Natural killer cell (primary cell): ENCODE data around the gene RAMP1. TPM values are rescaled to one million over a fixed set of nuclear protein-coding genes. Genes with fewer than 3 reads are reported as not detected.

Experiments used
- ATAC-seq, 3 donors: fragments of 150-1000 bp in 2 of 3; fragments of 200-7000 bp in 1 of 3; cut with Tn5 transposase; 1 replicate in 1 of 3; 2 replicates in 2 of 3; pipeline ENCODE4 v1.10.0; 2021; ENCODE audit warnings: mild to moderate bottlenecking in 2 of 3, moderate library complexity in 2 of 3
- DNase-seq, 2 donors: peaks; one replicate each; pipeline versions ENCODE4 v3.0.0 to v3.0.0-alpha.2; 2013 to 2021; ENCODE audit warnings: mixed read lengths in 1 of 2
- H3K27ac ChIP-seq: one replicate; pipeline ENCODE4 v1.5.1; 2013; ENCODE audit warnings: mild to moderate bottlenecking, low read length
- H3K27me3 ChIP-seq: one replicate; pipeline ENCODE4 v1.6.1; 2013; ENCODE audit warnings: low read length; ENCODE audit not compliant: control insufficient read depth, insufficient read depth
- H3K36me3 ChIP-seq: one replicate; pipeline ENCODE4 v1.6.1; 2013; ENCODE audit warnings: low read length; ENCODE audit not compliant: control insufficient read depth, insufficient read depth
- H3K4me1 ChIP-seq: one replicate; pipeline ENCODE4 v1.6.1; 2013; ENCODE audit warnings: low read length; ENCODE audit not compliant: control insufficient read depth, insufficient read depth
- H3K4me3 ChIP-seq: one replicate; pipeline ENCODE4 v1.5.1; 2013; ENCODE audit warnings: low read length
- H3K9me3 ChIP-seq: one replicate; pipeline ENCODE4 v1.6.1; 2013; ENCODE audit warnings: low read length; ENCODE audit not compliant: control insufficient read depth, insufficient read depth
- H3K27ac Mint-ChIP-seq, 2 donors: one replicate each; pipeline ENCODE4 v1.8.0; 2022; ENCODE audit warnings: mild to moderate bottlenecking in 2 of 2, mixed read lengths in 2 of 2, moderate library complexity in 1 of 2
- H3K27me3 Mint-ChIP-seq, 2 donors: one replicate each; pipeline ENCODE4 v1.8.0; 2022; ENCODE audit warnings: low read depth in 2 of 2, mixed read lengths in 2 of 2
- H3K36me3 Mint-ChIP-seq: one replicate; pipeline ENCODE4 v1.8.0; 2022; ENCODE audit warnings: mixed read lengths
- H3K4me1 Mint-ChIP-seq, 2 donors: one replicate each; pipeline ENCODE4 v1.8.0; 2022; ENCODE audit warnings: mixed read lengths in 2 of 2
- H3K4me3 Mint-ChIP-seq: one replicate; pipeline ENCODE4 v1.8.0; 2022; ENCODE audit warnings: mild to moderate bottlenecking, moderate library complexity, mixed read lengths
- H3K9me3 Mint-ChIP-seq, 2 donors: one replicate each; pipeline ENCODE4 v1.8.0; 2022; ENCODE audit warnings: mixed read lengths in 2 of 2
- CTCF ChIP-seq: fragments of 200-600 bp; IDR thresholded peaks from one replicate; pipeline ENCODE4 v1.8.0; 2022; ENCODE audit warnings: antibody characterized with exemption
- WGBS: methylation state at CpG from one replicate; pipeline ENCODE4 v1.1.7; 2013; ENCODE audit warnings: missing lambda C conversion rate; ENCODE audit not compliant: insufficient coverage; 5-methylcytosine and 5-hydroxymethylcytosine counted together
- intact Hi-C: fragments of 100-400 bp; cut with micrococcal nuclease; formaldehyde crosslinking; loops from one replicate; pipeline ENCODE4 v1.14.2; 2022
- total RNA-seq, 4 donors: library from RNA; stranded (reverse); fragments of 120-200 nt in 1 of 4; gene quantifications; one replicate each; pipeline versions ENCODE4 v1.2.3 to v1.2.4, GENCODE V29; 2013 to 2022

Gene RAMP1
- total RNA-seq, 3 donors from 2014 or later (not counting 1 experiment from before 2014, with no cell fraction given): 3.9 to 11.0 (median 4.9) TPM

GRCh38 chr2:237894396-237894979 is 35.1 kb downstream of the RAMP1 start:
- Histone ChIP-seq H3K4me1 (peaks cover 38% of the 10 kb centered on the region), H3K4me3 (no peak overlapping the region), H3K27ac (no peak overlapping the region), H3K27me3 (no peaks in the 10 kb centered on the region), H3K36me3 (no peaks in the 10 kb centered on the region), H3K9me3 (no peaks in the 10 kb centered on the region)
- no peaks in the 10 kb centered on the region for H3K27me3 Mint-ChIP-seq
- intact Hi-C loops: no loop called here
- H3K9me3 Mint-ChIP-seq: no peaks in the 10 kb centered on the region
- DNase-seq (no peak), ATAC-seq (no peak)
- no peak overlapping the region for H3K27ac Mint-ChIP-seq
- no peaks in the 10 kb centered on the region for H3K36me3 Mint-ChIP-seq
- WGBS: 98% methylated on average over 14 of the region's 15 CpGs
- no peak for TF ChIP-seq CTCF
- no peak overlapping the region for H3K4me3 Mint-ChIP-seq
- H3K4me1 Mint-ChIP-seq: peaks cover 45 to 54% of the 10 kb centered on the region in 2 donors

GRCh38 chr2:237894986-237895543 is 35.6 kb downstream of the RAMP1 start:
- H3K4me1 Mint-ChIP-seq: peaks cover 49 to 60% of the 10 kb centered on the region in 2 donors

GRCh38 chr2:237895544-237896506 is 36.4 kb downstream of the RAMP1 start:
- no peaks in the 10 kb centered on the region for H3K36me3 Mint-ChIP-seq
- intact Hi-C loops: no loop called here
- WGBS: 93% methylated on average over 27 of the region's 27 CpGs
- H3K4me3 Mint-ChIP-seq: no peak overlapping the region
- no peaks in the 10 kb centered on the region for H3K9me3 Mint-ChIP-seq
- H3K9me3 ChIP-seq: no peaks in the 10 kb centered on the region
- no peaks in the 10 kb centered on the region for H3K27me3 ChIP-seq
- no peak overlapping the region for H3K27ac ChIP-seq
- no peak overlapping the region for H3K4me3 ChIP-seq
- DNase-seq: no peak
- H3K4me1 ChIP-seq: peaks cover 44% of the 10 kb centered on the region
- TF ChIP-seq CTCF: no peak
- no peak for ATAC-seq
- no peaks in the 10 kb centered on the region for H3K27me3 Mint-ChIP-seq
- H3K36me3 ChIP-seq: no peaks in the 10 kb centered on the region
- peaks cover 52 to 59% of the 10 kb centered on the region in 2 donors for H3K4me1 Mint-ChIP-seq
- peak overlapping the region; percentile 42 to 98 for H3K27ac Mint-ChIP-seq

More at GRCh38 chr2:237894986-237895543, 35.6 kb downstream of the RAMP1 start:
- H3K27me3 Mint-ChIP-seq: no peaks in the 10 kb centered on the region
- peak overlapping the region in 1 of 2 donors; percentile 42 for H3K27ac Mint-ChIP-seq
- no peaks in the 10 kb centered on the region for H3K36me3 Mint-ChIP-seq
- ATAC-seq (no peak), DNase-seq (no peak)
- intact Hi-C loops: no loop called here
- H3K36me3 ChIP-seq: no peaks in the 10 kb centered on the region
- no peaks in the 10 kb centered on the region for H3K9me3 ChIP-seq
- H3K4me3 Mint-ChIP-seq: no peak overlapping the region
- TF ChIP-seq CTCF: no peak
- no peak overlapping the region for H3K27ac ChIP-seq
- WGBS: 93% methylated on average over 12 of the region's 12 CpGs
- no peaks in the 10 kb centered on the region for H3K27me3 ChIP-seq
- H3K4me1 ChIP-seq: peaks cover 42% of the 10 kb centered on the region
- H3K9me3 Mint-ChIP-seq: no peaks in the 10 kb centered on the region
- H3K4me3 ChIP-seq: no peak overlapping the region
